NCI-H345 treated with DMSO at 0.1 percent for 48 hours (cell line): Measurements from ENCODE around the gene OR2H2.
A peak's percentile ranks its signal among the peaks of the same experiment; 100 is the strongest.

Experiments
- DNase-seq: peaks from one replicate; lab custom pipeline; 2025; ENCODE audit not compliant: unreplicated experiment; lab: John Stamatoyannopoulos, UW

OR2H2 gene

DNA sequence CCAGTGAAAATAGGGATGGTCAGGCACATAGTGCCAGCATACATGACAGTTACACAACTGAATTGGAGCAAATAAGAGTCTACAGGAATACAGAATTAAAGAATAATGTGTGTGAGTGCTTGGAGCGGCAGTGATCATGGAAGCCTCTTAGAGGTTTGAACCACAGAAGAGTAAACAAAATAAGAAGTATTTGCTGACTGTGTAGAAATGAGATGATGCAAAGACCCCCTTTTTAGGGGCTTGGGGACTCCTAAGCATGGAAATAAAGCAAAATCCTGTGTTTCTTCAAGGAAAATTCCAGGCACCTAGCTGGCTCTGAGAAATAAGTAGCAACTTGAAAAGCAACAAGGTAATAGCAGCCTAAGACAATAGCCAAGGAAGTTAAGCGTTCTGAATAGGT, 6.8 kb downstream of the OR2H2 start:
- DNase-seq: no peak

DNA sequence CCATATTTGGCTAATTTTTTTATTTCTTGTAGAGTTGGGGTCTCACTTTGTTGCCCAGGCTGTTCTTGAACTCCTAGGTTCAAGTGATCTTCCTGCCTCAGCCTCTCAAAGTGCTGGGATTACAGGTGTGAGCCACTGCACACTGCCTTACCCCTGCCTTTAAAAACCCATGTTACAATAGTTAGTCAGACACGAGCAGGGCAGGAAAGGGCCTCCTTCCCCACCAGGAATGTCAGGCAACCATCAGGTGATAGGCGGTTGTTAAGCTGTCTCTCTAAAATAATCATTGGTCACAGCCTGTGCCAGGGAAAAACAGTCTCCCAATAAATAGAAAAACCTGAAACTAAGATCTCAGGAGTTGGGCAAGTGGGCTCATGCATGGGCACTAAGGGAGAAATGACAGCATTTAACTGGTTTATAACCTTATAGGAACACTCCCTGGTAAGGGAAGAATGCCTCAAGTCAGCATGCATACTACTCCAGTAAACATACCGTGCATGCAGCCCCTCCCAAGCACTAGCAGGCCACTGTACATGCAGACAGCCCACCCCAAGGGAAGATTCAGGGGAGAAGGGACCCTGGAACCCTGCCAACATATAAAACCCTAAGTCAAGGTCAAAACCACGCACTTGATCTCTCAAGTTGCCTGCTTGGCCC, 8.4 kb downstream of the OR2H2 start:
- DNase-seq: no peak

DNA sequence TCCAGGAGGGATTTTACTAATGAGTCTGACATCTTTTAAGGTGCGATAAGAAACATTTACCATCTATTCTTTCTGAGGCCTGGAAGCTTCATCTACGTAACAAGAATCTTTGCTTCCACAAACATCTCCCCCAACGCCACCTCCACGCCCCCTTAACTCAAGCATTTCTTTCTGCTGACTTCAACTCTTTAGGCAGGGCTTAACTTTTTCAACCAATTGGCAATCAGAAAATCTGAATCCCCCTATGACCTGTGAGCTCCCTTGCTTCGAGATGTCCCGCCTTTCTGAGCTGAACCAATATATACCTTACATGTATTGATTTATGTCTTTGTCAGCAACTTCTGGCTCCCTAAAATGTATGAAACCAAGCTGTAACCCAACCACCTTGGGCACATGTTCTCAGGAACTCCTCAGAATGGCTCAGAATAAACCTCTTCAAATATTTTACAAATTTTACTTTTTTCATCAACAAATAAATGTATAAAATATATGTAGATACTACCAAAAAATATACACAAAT, 11.5 kb downstream of the OR2H2 start:
- DNase-seq: no peak

DNA sequence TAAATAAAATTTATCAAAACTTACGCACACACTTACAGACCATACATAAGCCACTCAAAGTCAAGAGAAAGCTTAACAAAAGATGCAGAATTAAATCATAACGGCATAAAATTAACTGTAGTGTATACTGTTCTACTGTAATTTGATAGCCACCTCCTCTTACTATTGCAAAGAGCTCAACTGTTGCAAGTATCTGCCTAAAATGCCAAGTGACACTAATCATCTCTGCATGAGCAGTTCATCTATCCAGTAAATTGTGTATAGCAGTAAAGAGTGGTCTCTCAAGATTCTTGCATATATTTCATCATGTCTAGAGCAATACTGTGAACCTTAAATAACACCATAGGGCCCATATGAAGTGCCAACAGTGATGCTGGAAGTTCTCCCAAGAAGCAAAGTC, 12.3 kb downstream of the OR2H2 start:
- DNase-seq: no peak

DNA sequence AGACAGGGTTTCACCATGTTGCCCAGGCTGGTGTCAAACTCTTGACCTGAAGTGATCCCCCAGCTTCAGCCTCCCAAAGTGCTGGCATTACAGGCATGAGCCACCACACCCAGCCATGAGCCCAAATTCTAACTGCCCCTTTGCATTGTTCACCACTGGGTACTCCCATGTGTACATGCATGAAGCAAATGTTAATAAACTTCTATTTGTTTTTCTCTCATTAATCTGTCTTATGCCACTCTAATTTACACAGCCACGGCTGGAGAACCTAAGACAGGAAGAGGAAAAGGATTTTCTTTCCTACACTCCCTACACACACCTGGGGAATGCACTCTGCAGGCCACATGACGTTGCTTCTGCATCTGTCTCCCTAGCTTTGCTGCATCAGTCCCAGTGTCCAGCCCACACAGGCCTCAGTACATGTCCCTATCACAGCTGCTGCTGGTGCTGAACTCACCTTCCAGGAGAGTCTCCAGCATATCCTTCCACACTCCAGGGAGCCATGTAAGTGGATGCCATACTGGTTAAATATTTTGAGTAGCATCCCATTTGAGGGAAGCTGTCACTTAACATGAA, 13.3 kb downstream of the OR2H2 start:
- DNase-seq: no peak

DNA sequence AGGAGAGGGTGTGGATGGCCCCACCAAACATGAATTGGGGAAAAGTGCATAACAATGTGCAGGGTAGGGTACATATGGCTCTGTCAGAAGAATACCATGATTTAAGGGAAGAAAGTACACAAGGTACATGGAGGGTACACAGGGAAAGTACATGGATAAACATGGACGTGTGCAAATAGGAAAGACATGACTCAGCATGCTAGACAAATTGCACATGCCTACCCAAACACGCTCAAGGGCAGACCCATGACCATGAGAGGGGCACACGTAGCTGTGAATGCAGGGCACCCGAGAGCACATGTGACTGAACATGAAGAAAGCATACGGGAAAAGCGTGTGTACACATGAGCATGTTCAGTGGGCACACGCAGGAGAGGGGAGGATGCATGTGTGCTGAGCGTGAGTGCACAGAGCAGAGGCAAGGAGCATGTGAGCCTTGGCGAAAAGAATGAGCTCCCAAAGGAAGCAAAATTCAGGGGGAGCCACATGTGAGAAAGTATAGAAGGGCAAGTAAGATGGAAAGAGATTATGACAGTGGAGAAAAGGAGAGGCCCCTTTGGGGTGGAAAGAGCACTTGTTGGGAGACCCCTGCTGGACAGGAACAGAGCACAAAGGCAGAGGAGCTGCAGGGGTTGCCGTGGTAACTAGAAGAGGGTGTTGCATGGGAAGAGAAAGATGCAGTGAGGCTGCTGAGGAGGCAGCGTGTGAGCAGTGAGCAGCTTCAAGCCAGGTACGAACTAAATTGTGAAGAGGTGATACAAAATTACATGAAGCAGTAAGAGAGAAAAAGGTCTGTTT, 17.8 kb downstream of the OR2H2 start:
- peak; percentile 4 for DNase-seq

DNA sequence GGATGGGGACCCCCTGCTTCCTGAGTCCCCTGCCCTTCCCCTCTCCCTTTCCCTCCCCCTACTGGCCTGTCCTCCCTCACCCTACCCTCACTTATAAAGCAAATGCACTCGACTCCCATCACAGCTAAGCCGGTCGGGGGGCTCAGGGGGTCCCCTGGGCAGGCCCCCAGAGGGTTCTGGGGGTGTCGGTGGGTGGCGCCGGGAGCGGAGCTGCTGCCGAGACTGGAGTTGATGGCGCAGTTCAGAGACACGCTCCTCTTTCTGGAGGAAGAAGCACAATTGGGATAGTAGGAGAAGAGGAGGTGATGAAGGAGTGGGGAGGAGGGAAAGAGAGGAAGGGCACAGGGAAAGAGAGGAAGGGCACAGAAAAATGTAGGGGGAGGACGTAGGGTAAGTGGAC, 18.5 kb downstream of the OR2H2 start:
- DNase-seq: no peak

DNA sequence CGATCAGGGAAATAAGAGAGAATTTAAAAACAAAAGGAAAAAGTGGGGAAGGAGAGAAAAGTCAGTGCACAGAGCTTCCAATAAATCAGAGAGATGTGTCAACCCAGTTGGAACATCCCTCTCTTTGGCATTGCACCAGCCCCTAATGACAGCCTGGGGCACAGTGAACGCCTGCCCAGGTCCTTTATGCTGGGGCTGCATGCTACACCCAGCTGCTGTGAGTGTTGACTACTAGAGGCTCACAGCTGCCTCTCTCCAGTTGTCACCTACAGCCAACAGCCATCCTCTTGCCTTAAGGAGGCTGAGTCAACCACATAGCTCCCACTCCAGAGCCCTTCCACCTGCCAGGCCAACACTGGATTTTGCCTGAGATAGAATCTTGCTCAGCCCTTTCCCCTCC, 19.0 kb downstream of the OR2H2 start:
- DNase-seq: peak; percentile 3

DNA sequence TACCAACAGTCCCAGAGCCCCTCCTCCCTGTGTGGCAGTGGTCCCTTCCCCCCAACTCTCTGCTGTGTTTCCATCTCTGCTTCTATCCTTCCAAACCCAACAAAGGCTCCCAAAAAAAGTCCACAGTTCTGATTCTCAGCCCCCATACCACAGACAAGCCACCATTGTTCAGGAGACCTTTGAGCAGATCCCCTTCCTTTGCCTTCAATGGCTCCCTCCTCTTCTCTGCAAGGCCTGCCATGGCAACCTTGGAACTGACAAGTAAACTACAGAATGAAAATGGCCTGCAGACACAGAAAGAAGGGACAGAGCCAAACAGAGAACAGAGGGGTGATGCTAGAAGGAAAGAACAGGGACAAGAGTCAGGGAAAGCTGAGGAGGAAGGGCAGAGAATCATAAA, 23.2 kb downstream of the OR2H2 start:
- DNase-seq: no peak

DNA sequence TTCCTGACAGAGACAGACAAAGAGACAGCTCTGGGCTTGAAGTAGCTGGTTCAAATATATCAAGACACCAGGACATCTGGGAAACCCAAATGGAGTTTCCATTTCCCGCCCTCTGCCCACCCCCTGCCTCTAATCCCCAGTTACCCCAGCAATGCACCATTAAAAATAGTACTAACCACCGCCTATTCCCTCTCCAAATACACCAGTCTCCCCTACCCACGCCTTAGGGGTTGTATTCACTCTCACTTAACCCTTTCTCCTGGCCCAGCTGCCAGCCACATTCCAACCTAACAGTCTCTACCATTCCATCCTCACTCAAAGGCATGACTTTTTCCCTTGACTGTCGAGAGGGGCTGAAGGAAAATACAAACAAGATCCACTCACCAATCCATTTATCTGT, 25.6 kb downstream of the OR2H2 start:
- no peak for DNase-seq

DNA sequence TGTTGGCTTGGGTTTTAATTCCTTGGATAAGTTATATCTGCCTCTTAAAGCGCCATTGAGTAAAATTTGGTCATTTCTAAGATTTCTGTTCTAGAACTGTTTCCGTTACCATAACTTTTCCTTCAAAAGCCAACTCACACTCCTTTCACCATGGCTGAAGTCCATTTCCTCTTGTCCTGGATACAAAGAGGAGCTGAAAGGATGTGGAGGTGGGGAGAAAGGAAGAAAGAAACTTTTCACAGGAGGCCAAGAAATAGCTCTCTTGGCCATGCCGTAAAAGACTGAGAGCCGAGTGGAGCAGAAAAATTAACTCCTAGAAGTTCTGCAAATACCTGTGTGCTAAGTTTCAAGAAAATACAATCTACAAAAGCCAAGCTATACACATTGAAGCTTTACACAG, 26.5 kb downstream of the OR2H2 start:
- no peak for DNase-seq

DNA sequence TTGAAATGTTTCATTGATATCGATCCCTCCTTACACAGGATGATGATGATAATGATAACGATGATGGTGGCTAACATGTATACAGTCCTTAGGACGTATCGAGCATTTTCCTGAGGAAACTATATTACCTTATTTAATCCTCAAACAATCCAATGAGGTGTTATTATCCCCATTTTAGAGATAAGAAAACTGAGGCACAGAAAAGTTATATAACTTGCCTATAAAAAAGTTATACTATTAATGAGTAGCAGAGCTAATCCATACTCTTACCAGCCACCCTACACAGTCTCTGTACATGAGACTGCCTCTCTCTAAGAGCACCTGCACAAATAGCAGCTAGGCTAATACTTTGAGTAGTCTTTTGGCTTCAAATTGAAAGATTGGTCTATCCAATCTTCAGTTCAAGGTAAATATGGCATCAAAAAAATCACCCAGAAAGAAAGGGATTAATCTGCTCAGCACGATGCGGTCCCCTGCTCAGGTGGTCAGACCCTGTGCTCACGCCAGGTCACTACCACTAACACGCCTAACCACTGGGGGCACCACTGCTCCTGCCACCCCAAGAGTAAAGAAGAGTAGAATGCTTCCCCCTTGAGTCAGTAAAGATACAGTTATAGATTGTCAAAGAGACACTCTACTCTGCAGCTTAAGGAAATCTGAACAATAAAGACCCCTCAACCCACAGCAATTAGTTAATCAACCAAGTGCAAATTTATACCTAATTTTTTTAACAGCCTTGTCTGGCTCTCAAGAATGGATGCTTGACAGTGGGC, 33.0 kb downstream of the OR2H2 start:
- DNase-seq: no peak

DNA sequence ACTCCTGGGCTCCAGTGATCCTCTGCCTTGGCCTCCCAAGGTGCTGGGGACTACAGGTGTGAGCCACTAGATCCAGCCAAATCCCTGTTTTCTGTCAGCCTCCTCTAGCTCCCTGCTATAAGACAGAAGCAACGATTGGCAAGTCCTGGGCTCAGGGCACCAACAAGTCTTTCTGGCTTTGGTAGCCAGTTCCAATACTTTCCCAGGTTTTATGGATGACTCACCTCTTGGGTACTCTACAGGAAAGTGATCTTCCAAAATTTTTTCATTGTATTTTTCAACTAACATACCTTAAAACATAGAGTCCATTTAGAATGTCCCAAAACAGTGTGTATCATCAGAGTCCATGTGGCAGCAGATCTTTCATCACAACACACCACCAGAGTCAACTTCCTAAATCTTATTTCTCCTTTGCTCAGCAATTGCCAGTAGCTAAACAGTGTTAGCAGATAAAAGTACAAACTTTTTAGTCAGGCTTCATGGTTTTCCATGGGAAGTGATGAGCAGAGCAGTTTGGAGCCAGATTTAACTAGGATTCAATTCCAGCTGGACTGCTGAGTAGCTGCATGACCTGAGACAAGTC, 34.7 kb downstream of the OR2H2 start:
- no peak for DNase-seq

DNA sequence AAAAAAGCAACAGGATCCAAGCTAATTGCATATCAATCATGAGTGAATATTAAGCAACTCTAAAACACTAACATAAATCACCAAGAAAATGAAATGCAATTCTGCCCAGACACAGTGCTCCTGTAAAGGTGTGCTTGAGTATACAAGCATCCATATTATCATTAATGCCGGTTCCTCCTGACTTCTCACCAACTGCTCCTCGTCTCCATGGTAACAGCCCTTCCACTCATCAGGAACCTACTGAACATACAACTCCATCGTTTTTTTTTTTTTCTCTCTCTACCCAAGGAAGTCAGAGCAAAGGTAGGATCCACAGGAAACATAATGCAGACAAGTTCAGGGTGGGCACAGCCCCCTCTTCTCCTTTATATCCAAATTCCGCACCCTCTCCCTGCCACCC, 35.7 kb downstream of the OR2H2 start:
- DNase-seq: no peak

DNA sequence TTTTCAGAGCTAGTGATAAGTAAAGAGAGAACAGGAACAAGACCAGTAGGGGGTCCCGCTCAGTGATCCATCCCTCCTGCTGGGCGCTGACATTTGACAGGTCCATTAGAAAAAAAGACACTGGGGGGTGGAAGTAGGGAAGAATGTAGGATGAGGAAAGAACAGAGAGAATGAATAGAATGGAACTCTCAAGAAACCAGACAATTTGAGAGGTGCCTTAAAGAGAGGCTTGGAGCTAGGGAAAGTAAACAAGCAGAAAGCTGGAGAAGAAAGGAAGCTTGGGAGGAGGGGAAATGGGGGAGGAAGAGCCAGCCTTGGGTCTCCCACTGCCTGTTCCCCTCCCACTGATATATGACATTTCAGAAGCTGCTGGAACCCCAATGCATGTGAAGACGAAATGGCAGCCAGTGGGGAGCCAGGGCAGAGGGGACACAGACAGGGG, 39.6 kb downstream of the OR2H2 start:
- DNase-seq: peak; percentile 5

DNA sequence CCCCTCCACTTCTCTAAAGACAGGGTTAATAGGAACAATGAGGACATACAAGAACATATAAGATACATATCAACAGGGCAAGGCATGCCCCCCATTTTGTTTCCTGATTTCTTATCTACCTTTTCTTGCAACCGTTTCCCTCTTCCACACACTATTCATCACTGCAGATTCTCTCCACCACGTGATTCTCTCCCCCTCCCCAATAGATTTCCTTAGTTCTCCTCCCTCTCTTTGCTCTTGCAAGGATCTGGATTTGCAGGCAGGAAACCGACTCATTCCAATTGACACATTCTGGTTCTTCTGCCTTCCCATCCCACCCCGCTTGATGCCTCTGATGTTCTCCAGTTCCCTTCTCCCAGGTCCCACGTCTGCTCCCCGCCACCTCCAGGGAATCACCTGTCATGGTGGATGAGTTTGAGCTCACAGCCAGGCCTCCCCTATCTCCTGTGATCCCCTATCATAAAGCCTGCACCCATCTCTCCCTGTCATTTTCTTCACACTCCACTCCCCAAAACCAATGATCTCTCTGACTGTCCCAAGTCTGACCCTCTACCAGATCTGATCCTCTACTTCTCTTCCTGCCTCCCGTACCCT, 40.5 kb downstream of the OR2H2 start:
- no peak for DNase-seq

DNA sequence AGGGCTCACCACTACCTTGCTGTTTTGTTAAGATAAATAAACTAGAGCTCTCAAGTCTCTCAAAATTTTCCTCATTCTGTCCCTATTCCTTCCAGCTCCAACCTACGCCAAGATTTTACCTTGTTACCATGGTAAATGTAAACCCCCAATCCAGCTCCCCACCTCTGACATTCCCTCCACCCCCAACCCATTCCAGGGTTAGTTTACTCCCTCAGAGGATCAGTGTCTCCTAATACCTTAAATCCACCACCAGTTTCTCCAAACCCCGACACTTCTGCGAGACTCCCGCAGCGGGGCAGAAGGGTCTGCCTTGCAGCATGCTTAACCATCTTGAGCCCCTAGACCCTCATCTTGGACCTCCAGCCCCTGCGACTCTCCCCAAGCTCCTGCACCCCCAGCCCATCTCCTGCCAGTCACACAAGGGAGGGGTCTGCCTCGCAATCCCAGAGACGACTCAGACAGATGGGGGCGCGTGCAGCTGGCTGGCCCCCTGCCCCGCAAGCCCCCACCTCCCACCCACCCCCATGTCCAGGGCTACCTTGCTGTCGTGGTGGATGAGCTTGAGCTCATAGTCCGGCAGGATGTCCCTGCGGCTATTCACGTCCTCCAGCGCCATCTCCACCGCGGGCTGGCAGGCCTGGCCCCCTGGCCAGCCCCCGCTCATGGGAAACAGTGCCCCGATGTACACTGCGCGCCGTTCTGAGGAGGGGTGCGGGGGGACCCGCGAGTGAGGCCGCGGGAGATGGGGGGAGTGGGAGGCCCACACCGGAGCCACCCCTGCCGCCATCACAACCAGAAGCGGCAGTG, 42.2 kb downstream of the OR2H2 start:
- DNase-seq: no peak

DNA sequence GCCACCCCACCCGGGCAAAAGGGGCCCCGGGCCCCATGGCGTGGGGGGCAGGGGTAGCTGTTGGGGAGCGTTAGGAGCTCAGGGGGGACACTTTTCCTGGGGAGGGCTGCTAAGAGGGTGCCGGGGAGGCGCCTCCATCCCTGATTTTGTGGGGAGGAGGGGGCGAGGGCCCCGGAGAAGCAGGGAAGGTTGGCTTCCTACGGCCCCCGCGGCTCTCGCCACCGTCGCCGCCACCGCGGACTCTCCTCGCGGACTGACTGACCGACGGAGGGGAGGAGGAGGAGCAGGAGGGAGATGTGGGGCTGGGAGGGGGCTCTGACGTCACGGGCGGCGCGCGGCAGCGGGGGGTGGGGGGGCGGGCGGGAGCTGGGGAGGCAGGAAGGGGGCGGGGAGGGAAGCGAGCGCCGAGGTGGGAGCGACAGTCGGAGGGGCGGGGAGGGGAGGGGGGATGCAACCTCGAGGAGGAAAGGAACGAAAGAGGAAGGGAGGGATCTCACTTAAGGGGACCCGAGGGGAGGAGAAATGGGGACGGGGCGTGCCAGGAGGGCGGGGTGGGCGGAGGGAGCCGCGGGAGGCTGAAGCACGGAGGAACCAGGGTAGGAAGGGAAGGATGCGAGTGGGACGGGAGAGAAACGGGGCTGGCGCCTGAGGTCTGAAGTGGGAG, 43.0 kb downstream of the OR2H2 start:
- DNase-seq: no peak
